ENCODE results near the gene LZTFL1.

LZTFL1 gene

DNA sequence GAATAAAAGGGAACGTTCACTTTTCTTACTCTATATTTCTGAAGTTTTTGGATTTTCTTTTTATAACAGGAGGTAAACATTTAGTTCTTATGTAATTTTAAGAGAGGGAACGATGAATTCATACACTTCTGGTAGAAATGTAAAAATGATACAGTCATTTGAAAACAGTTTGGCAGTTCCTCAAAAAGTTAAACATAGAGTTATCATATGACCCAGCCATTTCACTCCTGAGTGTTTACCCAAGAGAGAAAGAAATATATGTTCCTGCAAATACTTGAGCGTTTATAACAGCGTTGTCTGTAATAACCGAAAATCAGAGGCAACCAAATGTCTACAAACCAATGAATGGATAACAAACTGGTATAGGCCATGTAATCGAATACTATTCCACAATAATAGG, 23.6 kb upstream of the LZTFL1 start:
- TF ChIP-seq CEBPB (IDR thresholded peaks at IDR 0.05) (no peak), NFIC (IDR thresholded peaks at IDR 0.05) (no peak), ZBTB7A (IDR thresholded peaks at IDR 0.05; ENCODE audit: low read depth) (no peak), RAD21 (IDR thresholded peaks at IDR 0.05; ENCODE audit: low read depth) (no peak), TEAD4 (IDR thresholded peaks at IDR 0.05) (no peak), EP300 (IDR thresholded peaks at IDR 0.05; ENCODE audit: borderline replicate concordance) (no peak), TAF1 (IDR thresholded peaks at IDR 0.05; ENCODE audit: low read depth) (no peak), TCF12 (IDR thresholded peaks at IDR 0.05; ENCODE audit: low read depth) (no peak), REST (IDR thresholded peaks at IDR 0.05; ENCODE audit: low read depth) (no peak), EGR1 (IDR thresholded peaks at IDR 0.05) (no peak), CREB1 (IDR thresholded peaks at IDR 0.05; ENCODE audit: low read depth) (no peak), FOXM1 (IDR thresholded peaks at IDR 0.05; ENCODE audit: borderline replicate concordance, low read depth) (no peak), YY1 (IDR thresholded peaks at IDR 0.05; ENCODE audit: low read depth) (no peak), MAX (IDR thresholded peaks at IDR 0.05) (no peak)
- TF ChIP-seq, protein P1, sequence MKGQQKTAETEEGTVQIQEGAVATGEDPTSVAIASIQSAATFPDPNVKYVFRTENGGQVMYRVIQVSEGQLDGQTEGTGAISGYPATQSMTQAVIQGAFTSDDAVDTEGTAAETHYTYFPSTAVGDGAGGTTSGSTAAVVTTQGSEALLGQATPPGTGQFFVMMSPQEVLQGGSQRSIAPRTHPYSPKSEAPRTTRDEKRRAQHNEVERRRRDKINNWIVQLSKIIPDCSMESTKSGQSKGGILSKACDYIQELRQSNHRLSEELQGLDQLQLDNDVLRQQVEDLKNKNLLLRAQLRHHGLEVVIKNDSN (IDR thresholded peaks at IDR 0.05): no peak

DNA sequence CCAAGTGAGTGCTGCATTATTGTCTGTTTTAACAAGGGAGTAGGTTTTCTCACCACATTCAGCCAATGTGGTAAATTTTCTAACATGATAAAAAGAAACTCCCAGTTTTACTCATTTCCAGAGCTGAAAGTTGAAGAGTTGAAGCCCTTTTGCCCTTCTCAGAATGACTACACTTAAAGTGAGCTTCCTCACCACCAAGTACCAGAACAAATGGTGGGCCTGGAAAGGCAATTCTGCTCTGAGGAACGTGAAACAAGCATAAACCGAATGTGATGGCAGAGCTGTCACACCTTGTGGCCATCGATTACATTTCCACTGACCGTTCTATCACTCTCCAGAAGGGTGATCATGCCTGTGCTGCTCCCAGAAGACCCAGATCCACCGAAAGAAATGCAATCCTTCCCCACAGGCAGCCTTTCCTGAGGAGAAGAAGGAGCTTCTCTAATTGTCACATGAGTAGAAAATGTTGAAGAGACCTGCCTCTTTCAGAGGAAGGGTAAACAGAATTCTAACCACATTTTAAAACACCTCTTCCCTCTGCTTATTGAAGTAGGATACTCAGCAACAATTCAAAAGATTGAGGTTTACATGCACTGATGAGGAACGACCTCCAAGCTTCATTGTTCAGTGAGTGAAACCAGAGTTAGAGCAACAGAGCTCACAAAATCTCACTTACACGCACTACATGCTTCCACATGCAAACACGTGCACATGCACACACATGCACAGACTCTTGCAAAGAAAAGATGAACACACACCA, 23.0 kb upstream of the LZTFL1 start:
- no peak for TF ChIP-seq FOXM1 (IDR thresholded peaks at IDR 0.05; ENCODE audit: borderline replicate concordance, low read depth)

DNA sequence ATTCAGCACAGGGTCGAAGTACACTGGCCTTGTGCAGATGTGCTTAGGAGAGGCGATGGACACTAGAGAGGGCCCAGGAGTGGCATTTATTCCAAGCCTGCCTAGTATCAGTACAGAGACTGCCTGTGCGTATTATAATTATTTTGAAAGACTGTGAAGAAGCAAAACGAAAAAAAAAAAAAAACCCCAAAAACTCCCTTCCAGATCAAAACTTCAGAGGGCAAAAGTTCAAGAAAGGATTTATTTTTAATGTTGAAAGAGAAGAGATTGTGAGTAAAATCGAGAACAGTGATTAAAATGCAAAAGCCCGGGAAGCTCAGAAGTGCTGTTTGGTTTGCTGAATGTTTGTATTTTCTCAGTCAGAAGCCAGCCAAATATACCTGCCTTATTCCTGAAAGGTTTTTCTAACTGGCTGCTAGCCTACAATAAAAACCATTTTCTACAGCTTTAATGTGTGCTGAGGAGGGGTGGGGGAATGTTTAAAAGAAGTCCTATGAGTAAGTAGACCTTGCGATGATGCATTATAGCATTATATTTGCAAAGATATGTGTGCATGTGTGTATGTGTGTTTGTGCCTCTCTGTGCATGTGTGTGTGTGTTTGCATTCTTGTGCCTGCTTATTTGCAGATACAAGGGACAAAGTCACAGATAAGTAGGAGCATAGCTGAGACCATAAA, 19.3 kb upstream of the LZTFL1 start:
- TF ChIP-seq REST (IDR thresholded peaks at IDR 0.05; ENCODE audit: low read depth): no peak
- TF ChIP-seq CREB1 (IDR thresholded peaks at IDR 0.05; ENCODE audit: low read depth): no peak
- TF ChIP-seq YY1 (IDR thresholded peaks at IDR 0.05; ENCODE audit: low read depth): no peak
- no peak for TF ChIP-seq TEAD4 (IDR thresholded peaks at IDR 0.05)
- no peak for TF ChIP-seq TCF12 (IDR thresholded peaks at IDR 0.05; ENCODE audit: low read depth)
- no peak for TF ChIP-seq CEBPB (IDR thresholded peaks at IDR 0.05)

- TF ChIP-seq REST (IDR thresholded peaks at IDR 0.05; ENCODE audit: low read depth) (no peak), RAD21 (IDR thresholded peaks at IDR 0.05; ENCODE audit: low read depth) (no peak), CEBPB (IDR thresholded peaks at IDR 0.05) (no peak), ZBTB7A (IDR thresholded peaks at IDR 0.05; ENCODE audit: low read depth) (no peak), FOXM1 (IDR thresholded peaks at IDR 0.05; ENCODE audit: borderline replicate concordance, low read depth) (no peak), TAF1 (IDR thresholded peaks at IDR 0.05; ENCODE audit: low read depth) (no peak), CREB1 (IDR thresholded peaks at IDR 0.05; ENCODE audit: low read depth) (no peak), MAX (IDR thresholded peaks at IDR 0.05) (no peak), NFIC (IDR thresholded peaks at IDR 0.05) (no peak), EGR1 (IDR thresholded peaks at IDR 0.05) (no peak), EP300 (IDR thresholded peaks at IDR 0.05; ENCODE audit: borderline replicate concordance) (no peak), TCF12 (IDR thresholded peaks at IDR 0.05; ENCODE audit: low read depth) (no peak)
- TF ChIP-seq, protein P1 (IDR thresholded peaks at IDR 0.05): no peak
Observed at GRCh38 chr3:45860481-45860880, 18.6 kb upstream of the LZTFL1 start.
